ENCODE measurements around the gene PALLD.
"Not testable (repeated sequence)": the region's sequence is repeated elsewhere in the genome, so short reads cannot be mapped to it uniquely, and the experiment has no call there.

Gene PALLD

GRCh38 chr4:168923526-168924194 lies 426.8 kb downstream of the PALLD start:
- peak; percentile 75 for DNase-seq

- no peak for DNase-seq
Measured at GRCh38 chr4:168924667-168925066, 427.8 kb downstream of the PALLD start.

- DNase-seq, result no peak
Measured at GRCh38 chr4:168925789-168926490, 429.1 kb downstream of the PALLD start.

- no peak for DNase-seq
Measured at GRCh38 chr4:168928346-168928745, 431.5 kb downstream of the PALLD start.

GRCh38 chr4:168928875-168929274 lies 432.0 kb downstream of the PALLD start:
- no peak for DNase-seq

GRCh38 chr4:168930413-168931196 lies 433.8 kb downstream of the PALLD start:
- no peak for DNase-seq

GRCh38 chr4:168931215-168931650 lies 434.4 kb downstream of the PALLD start:
- DNase-seq, result no peak

- no peak for DNase-seq
Measured at GRCh38 chr4:168932138-168932537, 435.3 kb downstream of the PALLD start.

GRCh38 chr4:168933423-168933822 lies 436.6 kb downstream of the PALLD start:
- DNase-seq, result no peak

GRCh38 chr4:168937473-168937872 lies 440.6 kb downstream of the PALLD start:
- DNase-seq, result not testable (repeated sequence)

GRCh38 chr4:168942985-168943384 lies 446.1 kb downstream of the PALLD start:
- no peak for DNase-seq

GRCh38 chr4:168945291-168945690 lies 448.4 kb downstream of the PALLD start:
- no peak for DNase-seq

- not testable (repeated sequence) for DNase-seq
Measured at GRCh38 chr4:168952821-168953246, 456.0 kb downstream of the PALLD start.

GRCh38 chr4:168955674-168956073 lies 458.8 kb downstream of the PALLD start:
- DNase-seq, result no peak

- no peak for DNase-seq
Measured at GRCh38 chr4:168960716-168961115, 463.9 kb downstream of the PALLD start.

- DNase-seq, result no peak
Measured at GRCh38 chr4:168972596-168972995, 475.7 kb downstream of the PALLD start.
